Measurements from ENCODE around the gene UCK2.

GRCh38 chr1:165834881-165835280 lies 7.5 kb downstream of the UCK2 start:
- no peak for TF ChIP-seq TSHZ1 (CRISPR knock-in tag; IDR thresholded peaks at IDR 0.05)
- TF ChIP-seq DIDO1 (tag; IDR thresholded peaks at IDR 0.05; ENCODE audit: low read depth): no peak
- TF ChIP-seq SMAD4 (CRISPR knock-in tag; conservative IDR thresholded peaks at IDR 0.05): no peak
- TF ChIP-seq SP1 (CRISPR knock-in tag; IDR thresholded peaks at IDR 0.05): no peak
- TF ChIP-seq JUN (IDR thresholded peaks at IDR 0.05; ENCODE audit: borderline replicate concordance, low read depth, low read length): no peak
- TF ChIP-seq JUN (CRISPR knock-in tag; IDR thresholded peaks at IDR 0.05; ENCODE audit: borderline replicate concordance): no peak
- no peak for TF ChIP-seq BACH1 (tag; IDR thresholded peaks at IDR 0.05)

Measured in K562 (cell line).